Endothelial cell of umbilical vein (primary cell): ENCODE results near the gene WASF2. TPM values are rescaled to one million over a fixed set of nuclear protein-coding genes. Genes with fewer than 3 reads are reported as not detected.

Experiments
- BruUV-seq: library from RNA; stranded (reverse); fragments of 400-500 nt; replicated peaks from 2 replicates; lab custom pipeline; 2021; lab: Mats Ljungman, UMichigan
- CTCF ChIA-PET: fragments of 300-600, 350-600 bp; sonication (Branson Sonifier 250); formaldehyde crosslinking; loops from one replicate; lab custom pipeline; 2021; ENCODE audit warnings: antibody characterized with exemption, inconsistent platforms; lab: Charles Lee
- POLR2A ChIA-PET: fragments of 300-600, 350-600 bp; sonication (Branson Sonifier 250); formaldehyde crosslinking; loops from one replicate; lab custom pipeline; 2021; ENCODE audit warnings: antibody characterized with exemption, inconsistent platforms; lab: Charles Lee
- DNase-seq: peaks from one replicate; pipeline ENCODE4 v3.0.0-alpha.2; 2011; ENCODE audit warnings: low read depth, low spot score
- FAIRE-seq: peaks from 2 replicates; lab custom pipeline; 2011; peaks lifted over from hg19 to GRCh38; lab: Jason Lieb, UNC
- H2AFZ ChIP-seq: 2 replicates; pipeline ENCODE4 v1.6.0; 2012; ENCODE audit warnings: low read depth, low read length, control low read depth, inconsistent platforms
- H3K27ac ChIP-seq: 2 replicates; pipeline ENCODE4 v1.5.1; 2011; ENCODE audit warnings: low read depth, mild to moderate bottlenecking, control low read depth, low read length, moderate library complexity; ENCODE audit not compliant: insufficient read depth
- H3K27me3 ChIP-seq, 2 experiments: 2 replicates each; pipeline versions ENCODE4 v1.6.0 to v1.6.1; 2011; ENCODE audit warnings: low read length in 2 of 2, mixed read lengths in 1 of 2; ENCODE audit not compliant: control insufficient read depth in 2 of 2, insufficient read depth in 2 of 2
- H3K36me3 ChIP-seq, 2 experiments: 2 replicates in 1 of 2; 3 replicates in 1 of 2; pipeline ENCODE4 v1.5.1; 2011; ENCODE audit warnings: low read length in 2 of 2, mild to moderate bottlenecking in 1 of 2, moderate library complexity in 1 of 2; ENCODE audit not compliant: control insufficient read depth in 2 of 2, insufficient read depth in 2 of 2; ENCODE audit errors: extremely low read depth in 1 of 2
- H3K4me1 ChIP-seq: 3 replicates; pipeline ENCODE4 v1.5.1; 2011; ENCODE audit warnings: mild to moderate bottlenecking, low read length; ENCODE audit not compliant: control insufficient read depth, insufficient read depth; ENCODE audit errors: extremely low read depth
- H3K4me2 ChIP-seq: 2 replicates; pipeline ENCODE4 v1.6.1; 2011; ENCODE audit warnings: low read length, control low read depth, mixed read lengths; ENCODE audit not compliant: insufficient read depth
- H3K4me3 ChIP-seq, 3 experiments: fragments of 200-600 bp in 1 of 3; sonication (generic), shearing (Covaris generic) in 1 of 3; replicated peaks in 1 of 3; 2 replicates each; pipeline ENCODE4 v1.5.1; 2011 to 2016; ENCODE audit warnings: control low read depth in 3 of 3, low read length in 3 of 3, mild to moderate bottlenecking in 2 of 3, inconsistent platforms in 1 of 3, low read depth in 1 of 3, moderate library complexity in 1 of 3; ENCODE audit not compliant: insufficient read depth in 1 of 3
- H3K79me2 ChIP-seq: 2 replicates; pipeline ENCODE4 v1.6.0; 2012; ENCODE audit warnings: low read length, inconsistent platforms; ENCODE audit not compliant: control insufficient read depth, insufficient read depth
- H3K9ac ChIP-seq: replicated peaks from 2 replicates; pipeline ENCODE3; 2011; ENCODE audit warnings: low read length, control low read depth; ENCODE audit not compliant: insufficient read depth; ENCODE audit errors: extremely low read depth
- H3K9me1 ChIP-seq: replicated peaks from 3 replicates; pipeline ENCODE4 v1.6.0; 2011; ENCODE audit warnings: mild to moderate bottlenecking, low read length; ENCODE audit not compliant: control insufficient read depth, insufficient read depth; ENCODE audit errors: extremely low read depth
- H3K9me3 ChIP-seq: replicated peaks from 2 replicates; pipeline ENCODE4 v1.5.1; 2012; ENCODE audit warnings: low read length, inconsistent platforms; ENCODE audit not compliant: control insufficient read depth, insufficient read depth
- H4K20me1 ChIP-seq: replicated peaks from 2 replicates; pipeline ENCODE3; 2011; ENCODE audit warnings: mild to moderate bottlenecking, low read length; ENCODE audit not compliant: control insufficient read depth, insufficient read depth; ENCODE audit errors: extremely low read depth
- CTCF ChIP-seq, 2 donors: IDR thresholded peaks; 1 replicate in 1 of 2; 2 replicates in 1 of 2; pipeline ENCODE4 v1.5.1; 2011; ENCODE audit warnings: low read length in 2 of 2, mild to moderate bottlenecking in 2 of 2, moderate library complexity in 2 of 2, control low read depth in 1 of 2, inconsistent platforms in 1 of 2, low read depth in 1 of 2; ENCODE audit not compliant: insufficient read depth in 1 of 2; ENCODE audit errors: extremely low read depth in 1 of 2
- EZH2 ChIP-seq: IDR thresholded peaks from 2 replicates; pipeline ENCODE4 v1.6.1; 2012; ENCODE audit warnings: borderline replicate concordance, low read depth, mild to moderate bottlenecking, moderate library complexity, low read length, inconsistent platforms; ENCODE audit not compliant: severe bottlenecking
- FOS ChIP-seq: IDR thresholded peaks from 2 replicates; pipeline ENCODE4 v1.6.1; 2011; ENCODE audit warnings: mild to moderate bottlenecking, low read length, moderate library complexity, borderline replicate concordance; ENCODE audit not compliant: insufficient read depth
- GATA2 ChIP-seq: IDR thresholded peaks from 2 replicates; pipeline ENCODE4 v1.7.0; 2011; ENCODE audit warnings: low read depth, mild to moderate bottlenecking, moderate library complexity, mixed read lengths, low read length; ENCODE audit not compliant: insufficient read length, insufficient read depth
- JUN ChIP-seq: IDR thresholded peaks from 2 replicates; pipeline ENCODE4 v1.6.1; 2011; ENCODE audit warnings: borderline replicate concordance, low read depth; ENCODE audit not compliant: insufficient read length, insufficient read depth
- MAX ChIP-seq: IDR thresholded peaks from 2 replicates; pipeline ENCODE4 v1.6.1; 2011; ENCODE audit not compliant: insufficient read depth, insufficient read length
- MYC ChIP-seq: IDR thresholded peaks from one replicate; pipeline ENCODE4 v1.6.1; 2011; ENCODE audit warnings: mild to moderate bottlenecking, low read depth, low read length
- POLR2A ChIP-seq: IDR thresholded peaks from 2 replicates; pipeline ENCODE4 v1.6.1; 2012; ENCODE audit warnings: low read depth, mild to moderate bottlenecking, control low read depth, low read length
- POLR2AphosphoS5 ChIP-seq: IDR thresholded peaks from 2 replicates; pipeline ENCODE4 v1.6.1; 2012; ENCODE audit warnings: low read depth, mild to moderate bottlenecking, control low read depth, low read length, moderate library complexity; ENCODE audit not compliant: insufficient read depth
- dilution Hi-C: fragments of 300-500 bp; cut with MboI; formaldehyde crosslinking; loops from one replicate; pipeline ENCODE4 v1.15.0; 2019; ENCODE audit warnings: low sequenced_read_pairs; ENCODE audit not compliant: extremely low pct_ligation_motif_present
- intact Hi-C: fragments of 100-400 bp; cut with micrococcal nuclease; formaldehyde crosslinking; loops from one replicate; pipeline ENCODE4 v1.10.0; 2022
- polyA plus RNA-seq, 4 experiments: library from polyadenylated mRNA; depleted of rRNA in 3 of 4; stranded (reverse) in 3 of 4; unstranded in 1 of 4; fragments of >200 nt; gene quantifications; 2 replicates each; pipeline versions ENCODE4 v1.2.1 to v1.2.3, GENCODE V29; 2011 to 2012; ENCODE audit warnings: missing spikeins in 1 of 4
- total RNA-seq: library from RNA; stranded (reverse); gene quantifications from 2 replicates; pipeline ENCODE4 v1.2.3, GENCODE V29; 2021

The WASF2 gene
- total and polyA plus RNA-seq, 2 donors (not counting 3 experiments of a cell fraction or from before 2014, with no cell fraction given) = 76.9 to 172 TPM

GRCh38 chr1:27507960-27508665, 18.1 kb upstream of the WASF2 start:
- no peak overlapping the region for H3K27ac ChIP-seq
- FAIRE-seq (no peak), DNase-seq (no peak)
- no peaks in the 10 kb centered on the region for H3K27me3 ChIP-seq
- no peak overlapping the region for H2AFZ ChIP-seq
- ChIA-PET CTCF (interaction anchor here (1.1 to 1.3 kb wide), 3 partner anchors 15 to 92 kb away, joined by 3 to 4 read pairs (median 3); no protein-coding TSS in a partner anchor), POLR2A (interaction anchor here (0.7 kb wide), 1 partner anchor 52 kb away, joined by 4 read pairs; no protein-coding TSS in a partner anchor)
- no peaks in the 10 kb centered on the region for H3K9me3 ChIP-seq
- dilution Hi-C loops (no loop called here), intact Hi-C loops (no loop called here)
- BruUV-seq = no TSS peak
- TF ChIP-seq EZH2 (no peak), POLR2A (no peak), MAX (no peak), MYC (no peak), FOS (no peak), GATA2 (no peak), CTCF (IDR thresholded peaks at IDR 0.05; ENCODE audit: extremely low read depth in 1 of 2, insufficient read depth in 1 of 2, low read depth in 1 of 2, low read length in 2 of 2) (no peak), JUN (no peak), POLR2AphosphoS5 (no peak)
- H3K9me1 ChIP-seq = no peaks in the 10 kb centered on the region
- no peaks in the 10 kb centered on the region for H4K20me1 ChIP-seq
- H3K36me3 ChIP-seq = no peaks in the 10 kb centered on the region
- H3K79me2 ChIP-seq = no peaks in the 10 kb centered on the region
- no peak overlapping the region for H3K4me3 ChIP-seq
- peaks cover 4% of the 10 kb centered on the region for H3K4me1 ChIP-seq
- no peak overlapping the region for H3K9ac ChIP-seq
- no peak overlapping the region for H3K4me2 ChIP-seq
